ENCODE results near the gene APOH.

GRCh38 chr17:66229783-66230538, 746 bp upstream of the APOH start:
- TF ChIP-seq POLR2A (IDR thresholded peaks at IDR 0.05; ENCODE audit: low read length) (no peak), GATA1 (IDR thresholded peaks at IDR 0.05; ENCODE audit: low read depth, low read length) (no peak)
